Embryonic facial prominence (tissue), 1 donor: Measurements from ENCODE around the gene MOB1B.
"Not testable (repeated sequence)": the region's sequence is repeated elsewhere in the genome, so short reads cannot be mapped to it uniquely, and the experiment has no call there.

Experiments used
- DNase-seq: peaks from one replicate; pipeline ENCODE4 v3.0.0-alpha.2; 2016; ENCODE audit errors: extremely low spot score

The MOB1B gene

GRCh38 chr4:71008196-71008595, 106.0 kb downstream of the MOB1B start:
- no peak for DNase-seq

GRCh38 chr4:71009086-71009485, 106.9 kb downstream of the MOB1B start:
- no peak for DNase-seq

- no peak for DNase-seq
Measured at GRCh38 chr4:71009890-71010588, 107.9 kb downstream of the MOB1B start.

GRCh38 chr4:71011451-71011850, 109.3 kb downstream of the MOB1B start:
- DNase-seq, result no peak

GRCh38 chr4:71017391-71017790, 115.2 kb downstream of the MOB1B start:
- not testable (repeated sequence) for DNase-seq

- no peak for DNase-seq
Measured at GRCh38 chr4:71020611-71021010, 118.4 kb downstream of the MOB1B start.

GRCh38 chr4:71025654-71026053, 123.5 kb downstream of the MOB1B start:
- DNase-seq, result no peak

- DNase-seq, result no peak
Measured at GRCh38 chr4:71026086-71026485, 123.9 kb downstream of the MOB1B start.

- DNase-seq, result no peak
Measured at GRCh38 chr4:71027611-71028010, 125.4 kb downstream of the MOB1B start.

GRCh38 chr4:71029504-71029903, 127.3 kb downstream of the MOB1B start:
- DNase-seq, result no peak

- DNase-seq, result not testable (repeated sequence)
Measured at GRCh38 chr4:71032106-71032505, 129.9 kb downstream of the MOB1B start.
